ENCODE results near the gene GRHL3. TPM values are rescaled to one million over a fixed set of nuclear protein-coding genes. Genes with fewer than 3 reads are reported as not detected.

Gene GRHL3
- total and polyA plus RNA-seq, 8 donors = 0.11 to 0.86 (median 0.35) TPM

- no peaks in the 10 kb centered on the region for H3K9me3 ChIP-seq
- intact Hi-C loops (cut with DNase I) = no loop called here
- WGBS, 2 donors = 82 to 85% methylated on average over 5 of the region's 5 CpGs
- no peak overlapping the region for H3K4me3 ChIP-seq
- no peaks in the 10 kb centered on the region for H3K36me3 ChIP-seq
- ATAC-seq (no peak), FAIRE-seq (no peak), DNase-seq (no peak)
- H3K4me1 ChIP-seq = no peaks in the 10 kb centered on the region
- TF ChIP-seq CTCF (IDR thresholded peaks at IDR 0.05) = no peak
- no peak overlapping the region for H3K27ac ChIP-seq
- no peaks in the 10 kb centered on the region for H3K27me3 ChIP-seq
These were observed 26.2 kb downstream of the GRHL3 start for GRCh38 chr1:24345334-24345733.

- DNase-seq (no peak), ATAC-seq (no peak), FAIRE-seq (no peak)
- Histone ChIP-seq H3K9me3 (no peaks in the 10 kb centered on the region), H3K27me3 (no peaks in the 10 kb centered on the region), H3K27ac (no peak overlapping the region), H3K4me1 (no peaks in the 10 kb centered on the region), H3K36me3 (no peaks in the 10 kb centered on the region), H3K4me3 (no peak overlapping the region)
- TF ChIP-seq CTCF (IDR thresholded peaks at IDR 0.05) = no peak
- intact Hi-C loops (cut with DNase I) = no loop called here
- WGBS, 2 donors = 80 to 81% methylated on average over 19 of the region's 19 CpGs
These were observed 28.2 kb downstream of the GRHL3 start for GRCh38 chr1:24347159-24347934.

GRCh38 chr1:24348196-24348595, 29.0 kb downstream of the GRHL3 start:
- Histone ChIP-seq H3K27ac (no peak overlapping the region), H3K4me1 (no peaks in the 10 kb centered on the region), H3K27me3 (no peaks in the 10 kb centered on the region), H3K4me3 (no peak overlapping the region), H3K9me3 (no peaks in the 10 kb centered on the region), H3K36me3 (no peaks in the 10 kb centered on the region)
- 84 to 90% methylated on average over 10 of the region's 10 CpGs for WGBS, 2 donors
- TF ChIP-seq CTCF (IDR thresholded peaks at IDR 0.05) = no peak
- FAIRE-seq = no peak
- DNase-seq = no peak
- intact Hi-C loops (cut with DNase I) = no loop called here
- ATAC-seq = no peak

GRCh38 chr1:24349891-24350290, 30.7 kb downstream of the GRHL3 start:
- FAIRE-seq (no peak), ATAC-seq (no peak), DNase-seq (no peak)
- WGBS, 2 donors = 92 to 98% methylated on average over 2 of the region's 2 CpGs
- no peak for TF ChIP-seq CTCF (IDR thresholded peaks at IDR 0.05)
- Histone ChIP-seq H3K9me3 (no peaks in the 10 kb centered on the region), H3K4me3 (no peak overlapping the region), H3K36me3 (no peaks in the 10 kb centered on the region), H3K4me1 (no peaks in the 10 kb centered on the region), H3K27ac (no peak overlapping the region), H3K27me3 (no peaks in the 10 kb centered on the region)
- intact Hi-C loops (cut with DNase I) = no loop called here

GRCh38 chr1:24351247-24351646, 32.1 kb downstream of the GRHL3 start:
- H3K9me3 ChIP-seq = no peaks in the 10 kb centered on the region
- no peaks in the 10 kb centered on the region for H3K36me3 ChIP-seq
- DNase-seq (no peak), ATAC-seq (no peak), FAIRE-seq (no peak)
- 80 to 91% methylated on average over 4 of the region's 4 CpGs for WGBS, 2 donors
- no peaks in the 10 kb centered on the region for H3K27me3 ChIP-seq
- intact Hi-C loops (cut with DNase I) = no loop called here
- H3K4me1 ChIP-seq = no peaks in the 10 kb centered on the region
- no peak overlapping the region for H3K27ac ChIP-seq
- no peak overlapping the region for H3K4me3 ChIP-seq
- no peak for TF ChIP-seq CTCF (IDR thresholded peaks at IDR 0.05)
